NCI-H128 (cell line): ENCODE results near the gene ESYT3.
A peak's percentile ranks its signal among the peaks of the same experiment; 100 is the strongest.

Source experiments
- DNase-seq: peaks from one replicate; lab custom pipeline; 2025; ENCODE audit not compliant: unreplicated experiment; lab: John Stamatoyannopoulos, UW

The ESYT3 gene

GRCh38 chr3:138434276-138434874 is at the start of gene ESYT3:
TSS of gene ESYT3 (plus strand) at chr3:138434616. CDS start at chr3:138434799, 183 bp downstream.
- DNase-seq, result peak; percentile 14

GRCh38 chr3:138384976-138385375 is 49.4 kb upstream of the ESYT3 start:
- no peak for DNase-seq

GRCh38 chr3:138389144-138389601 is 45.2 kb upstream of the ESYT3 start:
- no peak for DNase-seq

GRCh38 chr3:138389841-138390581 is 44.4 kb upstream of the ESYT3 start:
- no peak for DNase-seq

- DNase-seq, result no peak
Measured at GRCh38 chr3:138390582-138390932, 43.9 kb upstream of the ESYT3 start.

- DNase-seq, result no peak
Measured at GRCh38 chr3:138394156-138394555, 40.3 kb upstream of the ESYT3 start.

GRCh38 chr3:138394686-138395085 is 39.7 kb upstream of the ESYT3 start:
- no peak for DNase-seq

- no peak for DNase-seq
Measured at GRCh38 chr3:138395865-138396751, 38.3 kb upstream of the ESYT3 start.

- DNase-seq, result no peak
Measured at GRCh38 chr3:138396752-138397410, 37.5 kb upstream of the ESYT3 start.

GRCh38 chr3:138397983-138398382 is 36.4 kb upstream of the ESYT3 start:
- no peak for DNase-seq

- no peak for DNase-seq
Measured at GRCh38 chr3:138398791-138399575, 35.4 kb upstream of the ESYT3 start.

- DNase-seq, result no peak
Measured at GRCh38 chr3:138399766-138400165, 34.6 kb upstream of the ESYT3 start.

GRCh38 chr3:138400651-138401070 is 33.8 kb upstream of the ESYT3 start:
- no peak for DNase-seq

- no peak for DNase-seq
Measured at GRCh38 chr3:138401834-138402233, 32.6 kb upstream of the ESYT3 start.

- DNase-seq, result no peak
Measured at GRCh38 chr3:138404121-138404520, 30.3 kb upstream of the ESYT3 start.

- no peak for DNase-seq
Measured at GRCh38 chr3:138405001-138405400, 29.4 kb upstream of the ESYT3 start.

- DNase-seq, result no peak
Measured at GRCh38 chr3:138405486-138405885, 28.9 kb upstream of the ESYT3 start.

- no peak for DNase-seq
Measured at GRCh38 chr3:138406606-138407005, 27.8 kb upstream of the ESYT3 start.

- no peak for DNase-seq
Measured at GRCh38 chr3:138407236-138407907, 27.0 kb upstream of the ESYT3 start.
